Thyroid gland (tissue), 4 donors: ENCODE results near the gene PSEN2.

Experiments
- POLR2A ChIP-seq, 2 donors: fragments of 450-650 bp; IDR thresholded peaks; one replicate each; pipeline ENCODE4 v1.6.1; 2017; ENCODE audit warnings: antibody characterized with exemption in 2 of 2, mild to moderate bottlenecking in 2 of 2, moderate library complexity in 1 of 2
- TF ChIP-seq, protein P1 (sequence below), 6 experiments: fragments of 200-600 bp in 3 of 6; fragments of 450-650 bp in 3 of 6; sonication (generic) in 3 of 6; IDR thresholded peaks; one replicate each; pipeline ENCODE4 v1.5.1; 2016 to 2019; ENCODE audit warnings: antibody characterized with exemption in 6 of 6, mild to moderate bottlenecking in 2 of 6, inconsistent platforms in 1 of 6, moderate library complexity in 1 of 6

DNA sequence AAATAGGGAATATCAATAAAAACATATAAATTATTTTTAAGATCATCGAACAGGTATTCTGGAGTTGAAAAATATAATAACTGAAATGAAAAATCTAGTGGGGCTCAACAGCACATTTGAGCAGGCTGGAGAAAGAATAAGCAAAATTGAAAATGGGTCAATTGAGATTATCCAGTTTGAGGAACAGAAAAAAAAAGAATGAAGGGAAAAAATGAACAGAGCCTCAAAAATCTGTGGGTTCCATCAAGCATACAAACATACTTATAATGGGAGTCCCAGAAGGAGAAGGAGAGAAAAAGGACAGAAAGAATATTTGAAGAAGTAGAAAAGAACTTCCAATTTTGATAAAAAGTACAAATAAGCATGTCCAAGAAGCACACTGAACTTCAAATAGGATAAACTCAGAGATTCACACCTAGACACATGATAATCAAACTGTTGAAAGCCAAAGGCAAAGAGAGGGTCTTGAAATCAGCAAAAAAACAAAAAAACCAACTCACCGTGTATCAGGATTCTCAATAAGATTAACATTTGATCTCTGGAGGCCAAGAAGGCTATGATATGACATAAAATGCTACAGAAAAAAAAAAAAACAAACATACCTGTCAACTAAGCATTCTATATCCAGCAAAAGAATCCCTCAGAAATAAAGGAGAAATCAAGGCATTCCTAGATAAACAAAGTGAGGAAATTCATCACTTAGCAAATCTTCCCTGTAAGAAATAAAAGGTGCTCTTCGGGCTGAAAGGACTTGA, 64.2 kb downstream of the PSEN2 start:
- TF ChIP-seq, protein P1, sequence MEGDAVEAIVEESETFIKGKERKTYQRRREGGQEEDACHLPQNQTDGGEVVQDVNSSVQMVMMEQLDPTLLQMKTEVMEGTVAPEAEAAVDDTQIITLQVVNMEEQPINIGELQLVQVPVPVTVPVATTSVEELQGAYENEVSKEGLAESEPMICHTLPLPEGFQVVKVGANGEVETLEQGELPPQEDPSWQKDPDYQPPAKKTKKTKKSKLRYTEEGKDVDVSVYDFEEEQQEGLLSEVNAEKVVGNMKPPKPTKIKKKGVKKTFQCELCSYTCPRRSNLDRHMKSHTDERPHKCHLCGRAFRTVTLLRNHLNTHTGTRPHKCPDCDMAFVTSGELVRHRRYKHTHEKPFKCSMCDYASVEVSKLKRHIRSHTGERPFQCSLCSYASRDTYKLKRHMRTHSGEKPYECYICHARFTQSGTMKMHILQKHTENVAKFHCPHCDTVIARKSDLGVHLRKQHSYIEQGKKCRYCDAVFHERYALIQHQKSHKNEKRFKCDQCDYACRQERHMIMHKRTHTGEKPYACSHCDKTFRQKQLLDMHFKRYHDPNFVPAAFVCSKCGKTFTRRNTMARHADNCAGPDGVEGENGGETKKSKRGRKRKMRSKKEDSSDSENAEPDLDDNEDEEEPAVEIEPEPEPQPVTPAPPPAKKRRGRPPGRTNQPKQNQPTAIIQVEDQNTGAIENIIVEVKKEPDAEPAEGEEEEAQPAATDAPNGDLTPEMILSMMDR (IDR thresholded peaks at IDR 0.05): no peak
- no peak for TF ChIP-seq POLR2A (IDR thresholded peaks at IDR 0.05)
